HG03342 (cell line): ENCODE data around the gene NMNAT2.

Experiments used
- ATAC-seq: cut with Tn5 transposase; IDR thresholded peaks from one replicate; pipeline ENCODE4 v1.9.1; 2021; ENCODE audit warnings: mild to moderate bottlenecking, moderate library complexity; ENCODE audit not compliant: unreplicated experiment

NMNAT2 gene

GRCh38 chr1:183218971-183219615, 199.1 kb downstream of the NMNAT2 start:
- no peak for ATAC-seq

DNA sequence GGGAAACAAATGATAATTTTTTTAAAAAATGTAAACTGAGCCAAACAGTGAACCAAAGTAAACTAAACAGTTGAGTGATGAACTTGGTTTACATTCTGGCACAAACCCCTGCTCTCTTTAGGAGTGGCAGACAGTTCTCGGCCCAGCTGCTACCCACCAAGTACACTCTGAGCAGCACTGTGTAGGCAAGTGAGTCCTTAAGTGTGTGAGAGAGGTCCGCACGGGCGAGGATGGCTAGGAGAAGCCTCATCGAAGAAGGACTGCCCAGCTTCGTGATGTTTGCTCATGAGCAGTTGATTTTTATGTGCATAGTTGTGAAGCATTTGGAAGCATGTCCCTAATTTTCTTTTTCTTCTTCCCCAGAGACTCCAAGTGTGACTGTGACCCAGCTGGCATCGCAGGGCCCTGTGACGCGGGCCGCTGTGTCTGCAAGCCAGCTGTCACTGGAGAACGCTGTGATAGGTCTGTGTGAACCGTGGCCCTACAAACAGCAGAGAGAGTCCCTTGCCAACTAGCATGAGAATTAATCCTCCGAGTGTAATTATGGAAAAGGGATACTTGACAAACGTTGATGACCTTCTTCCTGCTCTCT, 200.1 kb downstream of the NMNAT2 start:
- no peak for ATAC-seq

GRCh38 chr1:183215936-183216335, 202.2 kb downstream of the NMNAT2 start:
- no peak for ATAC-seq

DNA sequence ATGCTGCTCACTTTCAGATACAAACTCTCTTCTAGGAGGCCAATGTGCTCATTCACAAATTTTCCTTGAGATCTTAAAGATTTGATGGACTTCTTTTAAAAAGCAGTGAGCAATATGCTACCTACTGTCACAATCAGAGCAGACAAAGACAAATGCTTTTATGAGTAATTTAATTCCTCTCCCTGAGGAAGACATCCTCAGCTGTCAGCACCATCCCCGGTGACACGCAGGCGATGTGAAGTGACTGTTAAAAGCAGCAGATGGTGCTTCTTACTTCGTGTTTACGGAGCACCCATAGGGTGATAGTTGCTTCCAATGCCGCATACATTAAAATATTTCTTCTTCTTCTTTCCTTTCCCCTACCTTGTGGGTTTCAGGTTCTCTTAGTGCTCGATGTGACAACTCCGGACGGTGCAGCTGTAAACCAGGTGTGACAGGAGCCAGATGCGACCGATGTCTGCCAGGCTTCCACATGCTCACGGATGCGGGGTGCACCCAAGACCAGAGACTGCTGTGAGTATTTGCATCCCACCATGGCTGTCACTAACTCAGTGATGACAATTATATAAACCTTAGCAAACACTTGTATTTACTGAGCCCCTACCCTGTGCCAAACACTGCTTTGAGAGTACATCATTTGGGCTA, 203.0 kb downstream of the NMNAT2 start:
- no peak for ATAC-seq

GRCh38 chr1:183214021-183214970, 203.9 kb downstream of the NMNAT2 start:
- no peak for ATAC-seq

DNA sequence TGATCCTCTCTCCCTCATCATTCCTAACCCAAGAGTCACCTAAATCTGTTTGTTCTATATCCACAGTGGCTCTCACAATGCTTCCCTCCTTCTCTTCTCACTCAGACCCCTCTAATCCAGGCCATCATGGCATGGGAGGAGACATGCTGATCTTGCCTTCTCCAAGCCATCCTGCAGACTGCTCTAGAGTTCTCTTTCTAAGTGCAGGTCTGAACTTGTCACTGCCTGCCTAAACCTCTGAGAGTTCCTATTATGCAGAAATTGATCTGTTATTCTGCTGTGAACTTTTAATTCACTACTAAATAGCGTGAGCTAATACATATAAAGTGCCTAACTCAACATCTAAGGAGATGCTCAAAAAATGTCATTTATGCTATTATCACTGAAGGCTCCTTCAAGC, 205.3 kb downstream of the NMNAT2 start:
- ATAC-seq, result no peak

DNA sequence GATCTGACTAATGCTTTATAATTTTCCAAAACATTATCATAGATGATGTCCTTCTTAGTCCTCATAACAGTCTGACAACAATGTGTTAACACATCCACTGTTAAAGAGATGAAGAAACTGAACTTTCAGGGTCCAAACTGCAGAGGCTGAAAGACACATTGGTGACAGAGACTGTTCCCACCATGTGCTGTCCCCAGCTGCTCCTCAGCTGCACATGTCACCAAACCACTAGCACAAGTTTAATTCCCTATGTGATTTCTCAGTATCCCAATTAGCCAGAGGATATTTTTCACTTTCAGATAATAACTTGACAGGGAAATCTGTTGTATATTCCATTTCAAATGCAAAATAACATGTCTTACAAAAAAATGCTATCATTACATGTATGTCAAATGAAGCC, 207.5 kb downstream of the NMNAT2 start:
- no peak for ATAC-seq

DNA sequence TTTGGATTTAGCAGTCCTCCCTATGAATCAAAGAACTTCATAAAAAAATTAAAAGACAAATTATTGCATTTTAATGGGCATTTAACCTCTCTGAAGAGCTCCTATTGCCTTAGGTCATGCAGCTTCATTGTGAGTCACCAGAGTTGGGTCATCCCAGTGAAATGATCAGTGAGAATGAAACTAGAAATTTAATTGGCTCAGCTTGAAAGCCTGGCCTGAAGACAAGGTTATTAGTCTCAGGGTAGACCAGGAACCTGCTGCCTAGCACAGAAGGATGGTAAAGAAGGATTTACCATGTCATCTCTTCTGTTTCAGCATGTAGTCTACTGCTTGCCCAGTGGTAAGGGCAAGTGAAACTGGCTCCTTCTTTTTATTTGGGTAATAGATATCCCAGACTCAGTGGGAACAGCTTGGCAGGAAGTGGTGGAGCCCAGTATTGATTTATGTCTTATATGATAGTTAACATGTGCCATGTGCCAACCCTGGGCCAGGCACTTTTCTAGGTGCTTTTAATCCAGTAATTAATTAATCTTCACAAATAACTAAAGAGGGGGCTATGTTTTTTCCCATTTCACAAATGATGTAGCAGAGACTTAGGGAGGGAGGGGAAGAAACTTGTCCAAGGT, 208.5 kb downstream of the NMNAT2 start:
- ATAC-seq, result no peak

DNA sequence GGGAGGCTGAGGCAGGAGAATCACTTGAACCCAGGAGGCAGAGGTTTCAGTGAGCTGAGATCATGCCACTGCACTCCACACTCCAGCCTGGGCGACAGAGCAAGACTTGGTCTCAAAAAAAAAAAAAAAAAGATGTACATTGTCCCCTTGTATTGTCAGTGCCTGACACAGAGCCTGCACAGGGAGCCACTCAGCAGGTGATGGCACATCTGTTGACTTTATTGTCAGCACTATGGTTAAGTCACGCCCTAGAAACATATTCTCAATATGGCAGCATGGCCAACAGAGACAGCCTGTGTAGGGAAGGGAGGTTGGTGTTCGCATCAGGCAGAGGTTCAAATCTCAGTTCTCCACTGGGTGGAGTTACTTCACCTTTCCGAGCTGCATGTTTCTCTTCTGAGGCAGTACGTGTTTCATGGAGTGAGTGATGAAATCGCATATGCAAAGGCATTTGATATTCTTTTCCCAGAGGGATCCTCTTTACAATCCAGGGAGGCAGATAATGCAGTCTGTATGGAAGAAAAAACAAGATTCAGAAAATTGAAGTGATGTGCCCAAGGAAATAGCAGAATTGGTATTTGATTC, 211.6 kb downstream of the NMNAT2 start:
- no peak for ATAC-seq

- no peak for ATAC-seq
Measured at GRCh38 chr1:183205196-183205781, 212.9 kb downstream of the NMNAT2 start.

DNA sequence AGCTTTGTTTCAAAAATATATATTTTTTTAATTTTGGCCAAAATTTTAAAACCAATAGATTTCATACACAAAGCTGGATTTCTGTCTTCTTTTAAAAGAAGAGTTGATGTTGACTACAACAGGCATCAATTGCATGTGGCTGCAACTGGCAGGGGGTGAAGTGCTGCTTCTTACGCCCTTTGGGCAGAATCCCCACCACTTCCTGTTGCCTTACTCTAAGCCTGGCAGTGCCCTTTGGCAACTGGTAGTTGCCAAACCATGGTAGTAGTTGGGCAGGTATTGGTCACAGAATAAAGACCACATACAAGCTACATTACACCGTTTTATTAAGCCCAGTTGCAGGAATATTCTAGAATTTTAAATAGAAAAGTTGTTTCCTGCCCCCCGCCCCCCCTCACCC, 215.1 kb downstream of the NMNAT2 start:
- ATAC-seq, result no peak

DNA sequence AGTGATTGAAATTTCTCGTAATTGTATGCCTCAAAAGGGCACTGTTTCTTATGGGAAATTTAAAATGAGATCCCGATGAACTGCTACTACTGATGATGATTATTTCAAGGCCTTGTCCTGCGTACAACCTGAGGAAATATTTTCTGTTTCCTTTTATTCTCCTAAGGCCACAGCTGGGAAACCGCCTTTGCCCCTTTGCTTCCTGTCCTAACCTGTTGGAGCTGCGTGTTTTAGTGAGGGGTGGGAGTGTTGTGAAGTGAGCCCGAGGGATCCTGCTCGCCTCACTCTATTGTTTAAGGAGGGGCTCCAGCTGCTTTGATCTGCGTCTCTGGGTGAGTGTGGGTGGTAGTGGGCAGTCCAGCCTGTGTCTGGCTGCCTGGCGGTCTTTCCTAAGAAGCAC, 217.7 kb downstream of the NMNAT2 start:
- no peak for ATAC-seq

DNA sequence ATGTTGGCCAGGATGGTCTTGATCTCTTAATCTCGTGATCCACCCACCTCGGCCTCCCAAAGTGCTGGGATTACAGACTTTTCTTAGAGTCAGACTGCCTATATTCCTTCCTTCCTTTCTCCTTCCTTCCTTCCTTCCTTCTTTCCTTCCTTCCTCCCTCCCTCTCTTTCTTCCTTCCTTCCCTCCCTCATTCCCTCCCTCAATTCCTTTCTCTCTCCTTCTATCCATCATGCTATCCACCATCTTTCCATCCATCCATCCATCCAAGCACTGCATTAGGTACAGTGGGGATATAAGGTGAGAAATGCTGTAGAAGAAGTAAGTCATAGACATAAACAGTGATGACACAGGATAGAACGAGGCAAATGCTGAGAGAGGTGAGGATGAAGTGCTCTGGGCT, 218.9 kb downstream of the NMNAT2 start:
- no peak for ATAC-seq

- ATAC-seq, result no peak
Measured at GRCh38 chr1:183198463-183198862, 219.7 kb downstream of the NMNAT2 start.
